Motor neuron (in vitro differentiated cells): ENCODE results near the gene TNS1. TPM values are rescaled to one million over a fixed set of nuclear protein-coding genes. Genes with fewer than 3 reads are reported as not detected.

Experiments used
- ATAC-seq, 8 experiments: fragments of 200-7000 bp; cut with Tn5 transposase; replicated peaks in 6 of 8; 2 replicates each; pipeline ENCODE4 v1.8.0; 2021; ENCODE audit warnings: mild to moderate bottlenecking in 8 of 8, moderate library complexity in 8 of 8
- H3K27ac ChIP-seq, 2 donors: fragments of 250-450 bp; sonication (Bioruptor Pico); 2 replicates each; pipeline ENCODE4 v1.9.0; 2021; ENCODE audit warnings: antibody characterized with exemption in 2 of 2, mild to moderate bottlenecking in 2 of 2, moderate library complexity in 1 of 2
- H3K4me1 ChIP-seq, 2 donors: fragments of 250-450 bp; sonication (Bioruptor Pico); replicated peaks in 1 of 2; 2 replicates each; pipeline ENCODE4 v1.6.1; 2021; ENCODE audit warnings: antibody characterized with exemption in 2 of 2, mild to moderate bottlenecking in 2 of 2, moderate library complexity in 1 of 2
- H3K4me3 ChIP-seq, 5 donors: fragments of 250-450 bp; sonication (Bioruptor Pico); 2 replicates each; pipeline ENCODE4 v1.9.0; 2021; ENCODE audit warnings: antibody characterized with exemption in 5 of 5, mild to moderate bottlenecking in 5 of 5, moderate library complexity in 4 of 5
- WGBS, 10 experiments: fragments of 450-650 bp; shearing (Covaris generic); methylation state at CpG; one replicate each; pipeline ENCODE4 v1.0.0; 2022; 5-methylcytosine and 5-hydroxymethylcytosine counted together
- in situ Hi-C, 9 experiments: fragments of 400-800 bp; cut with MboI; loops; one replicate each; pipeline ENCODE4 v1.15.0; 2021; ENCODE audit warnings: low sequenced_read_pairs in 9 of 9, low pct_unique_long_range_greater_than_20kb in 2 of 9; ENCODE audit not compliant: unreplicated experiment in 9 of 9
- total RNA-seq, 8 experiments: library from RNA; unstranded; fragments of 300-600 nt; gene quantifications; 2 replicates each; pipeline versions ENCODE4 v1.2.3 to v1.2.4, GENCODE V29; 2022

TNS1 gene
- total RNA-seq, 8 experiments from 2014 or later: 2.3 to 41.7 (median 11.4) TPM

- Histone ChIP-seq H3K27ac (no peak overlapping the region), H3K4me1 (peaks cover 3 to 16% of the 10 kb centered on the region in 2 donors), H3K4me3 (peak overlapping the region in 1 of 5 donors; percentile 20)
- in situ Hi-C loops: loop anchor here in 3 of 9 experiments (25.0 kb wide), 1 partner anchor 192 kb away; no protein-coding TSS in a partner anchor
- ATAC-seq: peak; percentile 34 to 60 (median 52)
- WGBS, 10 experiments: 10 to 40% methylated on average over 2 of the region's 10 CpGs; no CpG with 5 or more reads in 8 of the 10 experiments
These were observed 23.5 kb downstream of the TNS1 start for GRCh38 chr2:217979151-217979811.

GRCh38 chr2:217978536-217979150, 24.2 kb downstream of the TNS1 start:
- in situ Hi-C loops: loop anchor here in 3 of 9 experiments (25.0 kb wide), 1 partner anchor 191 kb away; no protein-coding TSS in a partner anchor
- Histone ChIP-seq H3K4me3 (peak overlapping the region in 3 of 5 donors; percentile 3 to 20 (median 14)), H3K4me1 (peaks cover 3 to 16% of the 10 kb centered on the region in 2 donors), H3K27ac (no peak overlapping the region)
- WGBS, 10 experiments: 0% methylated on average over 1 of the region's 46 CpGs; no CpG with 5 or more reads in 9 of the 10 experiments
- peak in 7 of 8 experiments; percentile 7 to 75 (median 61) for ATAC-seq

GRCh38 chr2:217977840-217978535, 24.8 kb downstream of the TNS1 start:
- in situ Hi-C loops: loop anchor here in 3 of 9 experiments (25.0 kb wide), 1 partner anchor 191 kb away; no protein-coding TSS in a partner anchor
- no peak overlapping the region for H3K27ac ChIP-seq
- H3K4me1 ChIP-seq: peaks cover 3 to 17% of the 10 kb centered on the region in 2 donors
- peak overlapping the region in 2 of 5 donors; percentile 3 to 14 for H3K4me3 ChIP-seq
- ATAC-seq: no peak
- 20 to 100% (median 89%) methylated on average over 1 to 2 of the region's 16 CpGs; no CpG with 5 or more reads in 4 of the 10 experiments for WGBS, 10 experiments

GRCh38 chr2:217976301-217976700, 26.5 kb downstream of the TNS1 start:
- WGBS, 10 experiments: 70 to 100% (median 85%) methylated on average over 1 to 2 of the region's 6 CpGs; no CpG with 5 or more reads in 4 of the 10 experiments
- ATAC-seq: no peak
- peaks cover 3 to 26% of the 10 kb centered on the region in 2 donors for H3K4me1 ChIP-seq
- in situ Hi-C loops: loop anchor here in 3 of 9 experiments (25.0 kb wide), 1 partner anchor 189 kb away; no protein-coding TSS in a partner anchor
- no peak overlapping the region for H3K27ac ChIP-seq
- H3K4me3 ChIP-seq: no peak overlapping the region

GRCh38 chr2:217975626-217976025, 27.2 kb downstream of the TNS1 start:
- no peak overlapping the region for H3K4me3 ChIP-seq
- H3K27ac ChIP-seq: no peak overlapping the region
- 40 to 100% (median 85%) methylated on average over 1 to 6 of the region's 8 CpGs; no CpG with 5 or more reads in 2 of the 10 experiments for WGBS, 10 experiments
- in situ Hi-C loops: loop anchor here in 3 of 9 experiments (25.0 kb wide), 1 partner anchor 188 kb away; no protein-coding TSS in a partner anchor
- peaks cover 3 to 26% of the 10 kb centered on the region in 2 donors for H3K4me1 ChIP-seq
- no peak for ATAC-seq

GRCh38 chr2:217974389-217975005, 28.3 kb downstream of the TNS1 start:
- WGBS, 10 experiments: 79 to 100% (median 90%) methylated on average over 1 to 7 of the region's 8 CpGs; no CpG with 5 or more reads in 4 of the 10 experiments
- Histone ChIP-seq H3K4me1 (peaks cover 3 to 26% of the 10 kb centered on the region in 2 donors), H3K4me3 (no peak overlapping the region), H3K27ac (no peak overlapping the region)
- no peak for ATAC-seq
- in situ Hi-C loops: loop anchor here in 3 of 9 experiments (25.0 kb wide), 1 partner anchor 187 kb away; no protein-coding TSS in a partner anchor

GRCh38 chr2:217973008-217973787, 29.6 kb downstream of the TNS1 start:
- peaks cover under 1 to 13% of the 10 kb centered on the region in 2 donors for H3K4me1 ChIP-seq
- 65 to 100% (median 93%) methylated on average over 1 to 10 of the region's 11 CpGs for WGBS, 10 experiments
- ATAC-seq: no peak
- no peak overlapping the region for H3K27ac ChIP-seq
- H3K4me3 ChIP-seq: no peak overlapping the region
- in situ Hi-C loops: no loop called here

GRCh38 chr2:217972490-217972889, 30.3 kb downstream of the TNS1 start:
- 50 to 80% (median 63%) methylated on average over 1 of the region's 1 CpG; no CpG with 5 or more reads in 7 of the 10 experiments for WGBS, 10 experiments
- no peak overlapping the region for H3K4me3 ChIP-seq
- H3K4me1 ChIP-seq: peaks cover 0 to 10% of the 10 kb centered on the region in 2 donors
- ATAC-seq: peak in 1 of 8 experiments; percentile 22
- in situ Hi-C loops: no loop called here
- no peak overlapping the region for H3K27ac ChIP-seq

- WGBS, 10 experiments: 29 to 83% methylated on average over 1 of the region's 1 CpG; no CpG with 5 or more reads in 8 of the 10 experiments
- peaks cover 0 to 10% of the 10 kb centered on the region in 2 donors for H3K4me1 ChIP-seq
- no peak overlapping the region for H3K27ac ChIP-seq
- no peak for ATAC-seq
- in situ Hi-C loops: no loop called here
- H3K4me3 ChIP-seq: no peak overlapping the region
These were observed 30.8 kb downstream of the TNS1 start for GRCh38 chr2:217972037-217972436.

- H3K4me3 ChIP-seq: no peak overlapping the region
- in situ Hi-C loops: no loop called here
- 72 to 100% (median 85%) methylated on average over 2 to 5 of the region's 5 CpGs for WGBS, 10 experiments
These were observed 31.6 kb downstream of the TNS1 start for GRCh38 chr2:217971166-217971565.

GRCh38 chr2:217970206-217970605, 32.6 kb downstream of the TNS1 start:
- Histone ChIP-seq H3K27ac (no peak overlapping the region), H3K4me1 (peaks cover 9 to 21% of the 10 kb centered on the region in 2 donors), H3K4me3 (no peak overlapping the region)
- peak in 2 of 8 experiments; percentile 69 to 85 for ATAC-seq
- in situ Hi-C loops: no loop called here

More at GRCh38 chr2:217971166-217971565, 31.6 kb downstream of the TNS1 start:
- Histone ChIP-seq H3K27ac (no peak overlapping the region), H3K4me1 (peaks cover 3 to 12% of the 10 kb centered on the region in 2 donors)
- no peak for ATAC-seq

GRCh38 chr2:217969588-217969987, 33.2 kb downstream of the TNS1 start:
- WGBS, 10 experiments: 67 to 100% (median 85%) methylated on average over 1 of the region's 1 CpG; no CpG with 5 or more reads in 4 of the 10 experiments
- Histone ChIP-seq H3K27ac (no peak overlapping the region), H3K4me1 (peaks cover 11 to 24% of the 10 kb centered on the region in 2 donors), H3K4me3 (no peak overlapping the region)
- ATAC-seq: no peak
- in situ Hi-C loops: no loop called here
